Right atrium auricular region (tissue), 2 donors: ENCODE results near the gene PCBP3. TPM values are rescaled to one million over a fixed set of nuclear protein-coding genes. Genes with fewer than 3 reads are reported as not detected.
"Not testable (repeated sequence)": the region's sequence is repeated elsewhere in the genome, so short reads cannot be mapped to it uniquely, and the experiment has no call there.

ENCODE experiments used
- DNase-seq: peaks from one replicate; pipeline ENCODE4 v3.0.0-alpha.2; 2019; ENCODE audit warnings: low spot score
- H3K27ac ChIP-seq, 2 donors: fragments of 200-600 bp; sonication (generic); 1 replicate in 1 of 2; 2 replicates in 1 of 2; pipeline ENCODE4 v1.5.1; 2016 to 2019
- H3K27me3 ChIP-seq, 2 donors: fragments of 200-600 bp; sonication (generic); one replicate each; pipeline versions ENCODE4 v1.5.1 to v1.6.0; 2017 to 2019
- H3K36me3 ChIP-seq: fragments of 200-600 bp; sonication (generic); one replicate; pipeline ENCODE4 v1.5.1; 2016
- H3K4me1 ChIP-seq, 2 donors: fragments of 200-600 bp; sonication (generic); one replicate each; pipeline versions ENCODE4 v1.5.1 to v1.6.0; 2017 to 2019
- H3K4me3 ChIP-seq, 2 donors: fragments of 200-600 bp; sonication (generic); 1 replicate in 1 of 2; 2 replicates in 1 of 2; pipeline ENCODE4 v1.5.1; 2017 to 2019; ENCODE audit warnings: mild to moderate bottlenecking in 1 of 2, moderate library complexity in 1 of 2
- H3K9me3 ChIP-seq, 2 donors: fragments of 200-600 bp; sonication (generic); one replicate each; pipeline ENCODE4 v1.5.1; 2019
- total RNA-seq, 2 donors: library from RNA; depleted of rRNA; stranded (reverse); fragments of >200 nt; gene quantifications; one replicate each; pipeline ENCODE4 v1.1.0, GENCODE V29; 2016
- TF ChIP-seq, protein P1 (sequence below), 2 donors: fragments of 200-600 bp; sonication (generic); IDR thresholded peaks; one replicate each; pipeline ENCODE4 v1.5.1; 2019; ENCODE audit warnings: antibody characterized with exemption in 2 of 2

PCBP3 gene
- total RNA-seq, 2 donors from 2014 or later = 2.3 to 5.2 TPM

DNA sequence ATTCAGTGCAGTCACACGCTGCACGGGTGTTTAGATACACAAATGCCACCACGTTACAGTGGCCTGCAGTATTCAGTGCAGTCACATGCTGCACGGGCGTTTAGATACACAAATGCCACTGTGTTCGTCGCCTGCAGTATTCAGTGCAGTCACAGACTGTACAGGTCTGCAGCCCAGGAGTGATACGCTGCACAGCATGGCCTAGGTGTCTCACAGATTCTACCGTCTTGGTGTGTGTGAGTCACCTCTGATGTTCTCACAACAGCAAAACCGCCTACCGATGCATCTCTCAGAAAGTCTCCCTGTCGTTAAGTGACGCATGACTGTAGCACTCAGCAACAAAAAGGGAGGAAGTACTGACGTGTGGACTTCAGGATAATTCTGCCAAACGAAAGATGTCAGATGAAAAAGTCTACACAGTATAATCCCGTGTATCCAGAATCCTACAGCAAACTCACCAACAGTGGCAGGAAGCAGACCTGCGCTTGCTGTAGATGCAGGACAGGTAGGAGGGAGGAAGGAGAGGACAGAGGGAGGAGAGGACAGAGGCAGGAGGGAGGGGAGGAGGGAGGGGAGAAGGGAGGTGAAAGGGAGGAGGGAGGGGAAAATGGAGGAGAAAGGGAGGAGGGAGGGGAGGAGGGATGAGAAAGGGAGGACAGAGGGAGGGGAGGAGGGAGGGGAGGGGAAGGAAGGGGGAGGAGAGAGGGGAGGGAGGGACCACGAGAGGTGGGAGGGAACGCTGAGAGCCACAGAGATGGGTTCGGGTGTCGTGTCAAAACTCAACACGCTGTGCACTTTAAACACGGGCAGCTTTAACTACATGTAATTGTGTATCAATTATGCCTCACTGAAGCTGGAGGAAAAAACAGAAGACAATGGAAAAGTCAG lies 36.3 kb upstream of the PCBP3 start:
- Histone ChIP-seq H3K36me3 (no peaks in the 10 kb centered on the region), H3K27ac (no peak overlapping the region), H3K4me1 (no peaks in the 10 kb centered on the region), H3K9me3 (peaks cover 0 to 22% of the 10 kb centered on the region in 2 donors), H3K4me3 (no peak overlapping the region), H3K27me3 (no peaks in the 10 kb centered on the region)
- DNase-seq = no peak
- TF ChIP-seq, protein P1, sequence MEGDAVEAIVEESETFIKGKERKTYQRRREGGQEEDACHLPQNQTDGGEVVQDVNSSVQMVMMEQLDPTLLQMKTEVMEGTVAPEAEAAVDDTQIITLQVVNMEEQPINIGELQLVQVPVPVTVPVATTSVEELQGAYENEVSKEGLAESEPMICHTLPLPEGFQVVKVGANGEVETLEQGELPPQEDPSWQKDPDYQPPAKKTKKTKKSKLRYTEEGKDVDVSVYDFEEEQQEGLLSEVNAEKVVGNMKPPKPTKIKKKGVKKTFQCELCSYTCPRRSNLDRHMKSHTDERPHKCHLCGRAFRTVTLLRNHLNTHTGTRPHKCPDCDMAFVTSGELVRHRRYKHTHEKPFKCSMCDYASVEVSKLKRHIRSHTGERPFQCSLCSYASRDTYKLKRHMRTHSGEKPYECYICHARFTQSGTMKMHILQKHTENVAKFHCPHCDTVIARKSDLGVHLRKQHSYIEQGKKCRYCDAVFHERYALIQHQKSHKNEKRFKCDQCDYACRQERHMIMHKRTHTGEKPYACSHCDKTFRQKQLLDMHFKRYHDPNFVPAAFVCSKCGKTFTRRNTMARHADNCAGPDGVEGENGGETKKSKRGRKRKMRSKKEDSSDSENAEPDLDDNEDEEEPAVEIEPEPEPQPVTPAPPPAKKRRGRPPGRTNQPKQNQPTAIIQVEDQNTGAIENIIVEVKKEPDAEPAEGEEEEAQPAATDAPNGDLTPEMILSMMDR (IDR thresholded peaks at IDR 0.05) = no peak

DNA sequence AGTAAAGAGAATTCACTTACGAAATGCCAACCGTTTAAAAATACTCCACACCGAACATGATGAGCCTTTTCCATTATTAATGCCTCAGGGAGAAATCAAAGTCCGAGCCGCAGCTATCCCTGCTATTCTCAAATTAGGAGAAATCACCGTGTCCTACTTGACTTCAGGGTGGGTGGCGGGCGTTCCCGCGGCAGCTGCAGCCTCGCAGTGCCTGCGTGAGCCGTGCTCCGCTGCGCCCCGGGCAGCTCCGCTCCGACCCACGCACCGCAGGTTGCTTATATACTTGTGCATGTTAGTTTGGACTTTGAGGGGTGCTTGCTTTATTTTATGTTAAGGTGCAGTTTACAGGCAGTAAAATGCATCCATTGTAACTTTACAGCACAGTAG lies 35.6 kb upstream of the PCBP3 start:
- Histone ChIP-seq H3K36me3 (no peaks in the 10 kb centered on the region), H3K27me3 (no peaks in the 10 kb centered on the region), H3K4me1 (no peaks in the 10 kb centered on the region), H3K4me3 (no peak overlapping the region), H3K9me3 (peaks cover 0 to 16% of the 10 kb centered on the region in 2 donors), H3K27ac (no peak overlapping the region)
- TF ChIP-seq, protein P1 (IDR thresholded peaks at IDR 0.05) = no peak
- DNase-seq = no peak

DNA sequence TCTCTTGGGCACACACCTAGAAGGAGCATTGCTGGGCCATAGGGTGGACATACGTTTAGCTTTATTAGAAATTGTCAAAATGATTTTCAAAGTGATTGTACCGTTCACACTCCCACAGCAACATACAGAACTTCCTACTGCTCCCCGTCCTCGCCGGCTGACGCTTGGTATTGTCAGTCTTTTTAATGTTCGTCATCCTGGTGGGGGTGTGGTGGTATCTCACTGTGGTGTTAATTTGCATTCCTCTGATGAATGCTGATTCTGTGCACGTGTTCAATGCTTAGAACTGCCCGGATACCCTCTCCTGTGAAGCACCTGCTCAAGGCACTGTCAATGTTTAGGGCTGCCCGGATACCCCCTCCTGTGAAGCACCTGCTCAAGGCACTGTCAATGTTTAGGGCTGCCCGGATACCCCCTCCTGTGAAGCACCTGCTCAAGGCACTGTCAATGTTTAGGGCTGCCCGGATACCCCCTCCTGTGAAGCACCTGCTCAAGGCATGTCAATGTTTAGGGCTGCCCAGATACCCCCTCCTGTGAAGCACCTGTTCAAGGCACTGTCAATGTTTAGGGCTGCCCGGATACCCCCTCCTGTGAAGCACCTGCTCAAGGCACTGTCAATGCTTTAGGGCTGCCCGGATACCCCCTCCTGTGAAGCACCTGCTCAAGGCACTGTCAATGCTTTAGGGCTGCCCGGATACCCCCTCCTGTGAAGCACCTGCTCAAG lies 34.6 kb upstream of the PCBP3 start:
- not testable (repeated sequence) for H3K27me3 ChIP-seq, H3K36me3 ChIP-seq, H3K27ac ChIP-seq, H3K4me3 ChIP-seq, H3K4me1 ChIP-seq, H3K9me3 ChIP-seq, DNase-seq

DNA sequence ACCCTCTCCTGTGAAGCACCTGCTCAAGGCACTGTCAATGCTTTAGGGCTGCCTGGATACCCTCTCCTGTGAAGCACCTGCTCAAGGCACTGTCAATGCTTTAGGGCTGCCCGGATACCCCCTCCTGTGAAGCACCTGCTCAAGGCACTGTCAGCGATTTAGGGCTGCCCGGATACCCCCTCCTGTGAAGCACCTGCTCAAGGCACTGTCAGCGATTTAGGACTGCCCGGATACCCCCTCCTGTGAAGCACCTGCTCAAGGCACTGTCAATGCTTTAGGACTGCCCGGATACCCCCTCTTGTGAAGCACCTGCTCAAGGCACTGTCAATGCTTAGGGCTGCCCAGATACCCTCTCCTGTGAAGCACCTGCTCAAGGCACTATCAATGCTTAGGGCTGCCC lies 33.9 kb upstream of the PCBP3 start:
- H3K4me1 ChIP-seq, DNase-seq, H3K27me3 ChIP-seq, H3K4me3 ChIP-seq, H3K9me3 ChIP-seq, H3K36me3 ChIP-seq, H3K27ac ChIP-seq: not testable (repeated sequence)

DNA sequence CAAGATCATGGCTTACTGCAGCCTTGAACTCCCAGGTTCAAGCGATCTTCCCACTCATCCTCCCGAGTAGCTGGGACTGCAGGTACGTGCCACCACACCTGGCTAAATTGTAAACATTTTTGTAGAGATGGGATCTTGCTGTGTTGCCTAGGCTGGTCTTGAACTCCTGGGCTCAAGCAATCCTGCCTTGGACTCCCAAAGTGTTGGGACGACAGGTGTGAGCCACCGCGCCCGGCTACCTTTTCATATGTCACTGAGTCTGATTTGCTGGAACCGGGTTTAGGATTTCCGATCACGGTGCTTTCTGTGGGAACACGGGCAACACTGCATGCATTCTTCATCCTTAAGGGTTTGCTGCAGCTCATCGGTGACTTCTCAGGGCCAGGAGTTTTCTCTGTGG lies 32.2 kb upstream of the PCBP3 start:
- TF ChIP-seq, protein P1 (IDR thresholded peaks at IDR 0.05) = no peak
- Histone ChIP-seq H3K4me1 (no peaks in the 10 kb centered on the region), H3K36me3 (no peaks in the 10 kb centered on the region), H3K27me3 (no peaks in the 10 kb centered on the region), H3K9me3 (no peaks in the 10 kb centered on the region), H3K27ac (no peak overlapping the region), H3K4me3 (no peak overlapping the region)
- DNase-seq = no peak

DNA sequence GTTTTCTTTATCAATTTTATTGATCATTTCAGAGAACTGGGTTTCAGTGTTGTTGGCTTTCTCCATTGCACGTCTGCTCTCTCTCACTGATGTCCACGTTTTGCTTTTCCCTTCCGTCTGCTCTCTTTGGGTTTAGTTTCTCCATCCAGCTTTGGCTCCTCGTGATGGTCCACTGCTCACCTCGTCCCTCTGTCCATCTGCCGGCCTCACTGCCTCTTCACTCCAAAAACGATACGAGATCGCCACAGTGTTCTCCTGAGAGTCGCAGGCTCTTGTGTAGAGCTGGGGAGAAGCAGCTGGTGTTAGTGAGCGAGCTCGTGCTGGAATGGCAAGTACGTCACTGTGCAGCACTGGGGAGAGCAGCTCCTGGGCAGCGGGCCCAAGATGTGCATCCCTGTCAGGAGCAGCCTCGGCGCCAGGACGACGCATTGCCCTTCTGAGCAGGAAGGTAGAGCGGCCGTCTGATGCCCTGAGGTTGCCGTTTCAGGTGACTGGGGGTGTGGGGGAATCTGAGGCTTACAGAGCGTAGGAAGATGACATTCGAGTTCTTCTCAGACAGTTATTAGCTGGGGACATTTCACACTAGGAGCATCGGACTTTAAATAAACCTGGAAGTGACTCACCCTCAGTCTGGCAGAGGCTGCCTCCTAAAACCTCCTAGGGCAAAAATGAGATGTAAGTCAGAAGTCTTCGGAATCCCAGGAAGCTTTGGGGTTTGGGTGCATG lies 31.4 kb upstream of the PCBP3 start:
- Histone ChIP-seq H3K4me1 (no peaks in the 10 kb centered on the region), H3K27me3 (no peaks in the 10 kb centered on the region), H3K9me3 (no peaks in the 10 kb centered on the region), H3K27ac (no peak overlapping the region), H3K4me3 (no peak overlapping the region), H3K36me3 (no peaks in the 10 kb centered on the region)
- TF ChIP-seq, protein P1 (IDR thresholded peaks at IDR 0.05) = no peak
- DNase-seq = no peak

DNA sequence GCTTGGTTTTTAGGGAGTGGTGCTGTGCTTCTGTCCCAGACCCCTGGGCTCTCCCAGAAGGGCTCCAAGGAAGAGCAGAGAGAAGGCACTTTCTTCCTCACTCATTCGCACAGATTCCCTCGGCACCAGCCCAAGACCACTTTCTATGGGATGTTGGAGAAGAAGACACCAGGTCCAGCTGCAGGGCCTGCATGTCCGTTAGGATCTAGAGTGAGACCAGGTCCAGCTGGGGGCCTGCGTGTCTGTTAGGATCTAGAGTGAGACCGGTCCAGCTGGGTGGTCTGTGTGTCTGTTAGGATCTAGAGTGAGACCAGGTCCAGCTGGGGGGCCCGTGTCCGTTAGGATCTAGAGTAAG lies 30.9 kb upstream of the PCBP3 start:
- not testable (repeated sequence) for H3K9me3 ChIP-seq, H3K4me1 ChIP-seq, H3K4me3 ChIP-seq, H3K36me3 ChIP-seq, DNase-seq, H3K27ac ChIP-seq, H3K27me3 ChIP-seq
